ENCODE results near the gene RYK. TPM values are rescaled to one million over a fixed set of nuclear protein-coding genes. Genes with fewer than 3 reads are reported as not detected.

Gene RYK
- 10 to 100 TPM; 20.2 to 91.1 (median 61.6) TPM for total RNA-seq

- TF ChIP-seq POLR2A (IDR thresholded peaks at IDR 0.05) (peak; percentile 50), EP300 (IDR thresholded peaks at IDR 0.05; ENCODE audit: low read depth) (no peak), POLR2AphosphoS5 (IDR thresholded peaks at IDR 0.05) (peak; percentile 18 to 64 (median 63)), CTCF (IDR thresholded peaks at IDR 0.05) (no peak)
- Histone ChIP-seq H3K36me3 (no peaks in the 10 kb centered on the region), H3K27me3 (no peaks in the 10 kb centered on the region), H3K27ac (peak within 1 kb of the TSS; percentile 90 to 95 (median 92)), H3K4me1 (peaks cover 7 to 46% (median 18%) of the 10 kb centered on the region in 4 donors), H3K9me3 (no peaks in the 10 kb centered on the region), H3K4me3 (peak within 1 kb of the TSS; percentile 78 to 97 (median 86))
- in situ Hi-C loops (cut with MboI; ENCODE audit: low pct_ligation_motif_present in 1 of 4, low pct_unique_long_range_greater_than_20kb in 1 of 4, low sequenced_read_pairs in 3 of 4), result no loop called here
- whole genome bisulfite sequencing, 2 donors (ENCODE audit: low coverage in 1 of 2), result 0 to 1% methylated on average over 12 to 14 of the region's 59 CpGs
- DNase-seq, result peak; percentile 86
- intact Hi-C loops (cut with DNase I; ENCODE audit: low total_unique reads), result no loop called here
These were observed at the start of gene RYK for GRCh38 chr3:134250717-134251220. Gene RYK, minus strand, starts transcription at chr3:134250859. Its CDS starts 205 bp downstream, at chr3:134250654.

GRCh38 chr3:134299888-134300206 is 49.2 kb upstream of the RYK start:
- intact Hi-C loops (cut with DNase I; ENCODE audit: low total_unique reads), result loop anchor here (2.0 kb wide), 1 partner anchor 87 kb away; no protein-coding TSS in a partner anchor
- WGBS, 2 donors (ENCODE audit: low coverage in 1 of 2), result 89 to 97% methylated on average over 1 of the region's 1 CpG
- Histone ChIP-seq H3K9me3 (peaks cover 0 to 5% of the 10 kb centered on the region in 2 donors), H3K36me3 (no peaks in the 10 kb centered on the region), H3K27ac (peak overlapping the region in 1 of 4 donors; percentile 2), H3K27me3 (no peaks in the 10 kb centered on the region), H3K4me3 (no peak overlapping the region), H3K4me1 (peaks cover 0 to 5% (median 0%) of the 10 kb centered on the region in 4 donors)
- in situ Hi-C loops (cut with MboI; ENCODE audit: low pct_ligation_motif_present in 1 of 4, low pct_unique_long_range_greater_than_20kb in 1 of 4, low sequenced_read_pairs in 3 of 4), result loop anchor here in 3 of 4 donors (10.0 kb wide), 3 partner anchors 85 to 175 kb away; no protein-coding TSS in a partner anchor
- no peak for DNase-seq
- TF ChIP-seq CTCF (IDR thresholded peaks at IDR 0.05) (peak in 1 of 5 experiments; percentile 1), POLR2A (IDR thresholded peaks at IDR 0.05) (no peak)

- in situ Hi-C loops (cut with MboI; ENCODE audit: low pct_ligation_motif_present in 1 of 4, low pct_unique_long_range_greater_than_20kb in 1 of 4, low sequenced_read_pairs in 3 of 4) (loop anchor here in 1 of 4 donors (10.0 kb wide), 1 partner anchor 85 kb away; no protein-coding TSS in a partner anchor), intact Hi-C loops (cut with DNase I; ENCODE audit: low total_unique reads) (loop anchor here (2.0 kb wide), 1 partner anchor 87 kb away; no protein-coding TSS in a partner anchor)
- Histone ChIP-seq H3K27me3 (no peaks in the 10 kb centered on the region), H3K36me3 (no peaks in the 10 kb centered on the region), H3K9me3 (peaks cover 0 to 5% of the 10 kb centered on the region in 2 donors), H3K4me3 (no peak overlapping the region), H3K4me1 (peaks cover 0 to 5% (median 0%) of the 10 kb centered on the region in 4 donors), H3K27ac (peak overlapping the region in 1 of 4 donors; percentile 2)
- 67 to 73% methylated on average over 3 to 4 of the region's 4 CpGs for WGBS, 2 donors (ENCODE audit: low coverage in 1 of 2)
- TF ChIP-seq POLR2A (IDR thresholded peaks at IDR 0.05) (no peak), CTCF (IDR thresholded peaks at IDR 0.05) (peak in 4 of 5 experiments; percentile 22 to 44 (median 34))
- no peak for DNase-seq
These were observed 48.7 kb upstream of the RYK start for GRCh38 chr3:134299185-134299887.

- H3K36me3 ChIP-seq, result no peaks in the 10 kb centered on the region
- intact Hi-C loops (cut with DNase I; ENCODE audit: low total_unique reads) (loop anchor here (2.0 kb wide), 1 partner anchor 85 kb away; no protein-coding TSS in a partner anchor), in situ Hi-C loops (cut with MboI; ENCODE audit: low pct_ligation_motif_present in 1 of 4, low pct_unique_long_range_greater_than_20kb in 1 of 4, low sequenced_read_pairs in 3 of 4) (loop anchor here in 1 of 4 donors (10.0 kb wide), 1 partner anchor 83 kb away; no protein-coding TSS in a partner anchor)
- no peak for TF ChIP-seq EP300 (IDR thresholded peaks at IDR 0.05; ENCODE audit: low read depth)
- TF ChIP-seq POLR2AphosphoS5 (IDR thresholded peaks at IDR 0.05), result no peak
- TF ChIP-seq POLR2A (IDR thresholded peaks at IDR 0.05), result no peak
- TF ChIP-seq CTCF (IDR thresholded peaks at IDR 0.05), result no peak
- no peaks in the 10 kb centered on the region for H3K27me3 ChIP-seq
- no peak overlapping the region for H3K4me3 ChIP-seq
- H3K27ac ChIP-seq, result no peak overlapping the region
- peaks cover 0 to 5% of the 10 kb centered on the region in 2 donors for H3K9me3 ChIP-seq
- DNase-seq, result no peak
- WGBS, 2 donors (ENCODE audit: low coverage in 1 of 2), result 91 to 100% methylated on average over 2 of the region's 2 CpGs
- H3K4me1 ChIP-seq, result peaks cover 0 to 5% (median 0%) of the 10 kb centered on the region in 4 donors
These were observed 47.6 kb upstream of the RYK start for GRCh38 chr3:134298249-134298648.
